Mesenchymal stem cell (in vitro differentiated cells and primary cell): ENCODE measurements around the gene DENND2A.

ENCODE experiments used
- DNase-seq: peaks from one replicate; pipeline ENCODE4 v3.0.0-alpha.2; 2013
- H2AFZ ChIP-seq: one replicate; pipeline ENCODE4 v1.6.1; 2013; ENCODE audit warnings: low read depth, mild to moderate bottlenecking, control low read depth, inconsistent platforms, low read length, moderate library complexity
- H2AK5ac ChIP-seq: 2 replicates; pipeline ENCODE4 v1.6.1; 2013; ENCODE audit warnings: low read length, moderate library complexity, mild to moderate bottlenecking, inconsistent platforms; ENCODE audit not compliant: severe bottlenecking
- H2BK120ac ChIP-seq: one replicate; pipeline ENCODE4 v1.6.1; 2013; ENCODE audit warnings: low read depth, mild to moderate bottlenecking, inconsistent platforms, low read length, moderate library complexity
- H2BK12ac ChIP-seq, 2 experiments: one replicate each; pipeline ENCODE4 v1.6.1; 2013; ENCODE audit warnings: inconsistent platforms in 2 of 2, low read length in 2 of 2, mild to moderate bottlenecking in 2 of 2, moderate library complexity in 2 of 2, control low read depth in 1 of 2
- H2BK15ac ChIP-seq: one replicate; pipeline ENCODE4 v1.6.1; 2013; ENCODE audit warnings: mild to moderate bottlenecking, low read depth, inconsistent platforms; ENCODE audit not compliant: poor library complexity, severe bottlenecking
- H2BK5ac ChIP-seq: 2 replicates; pipeline ENCODE4 v1.6.1; 2013; ENCODE audit warnings: low read depth, mild to moderate bottlenecking, low read length, control low read depth, inconsistent platforms; ENCODE audit not compliant: poor library complexity, severe bottlenecking
- H3K14ac ChIP-seq, 2 experiments: one replicate each; pipeline ENCODE4 v1.6.1; 2013; ENCODE audit warnings: inconsistent platforms in 2 of 2, low read length in 2 of 2, control low read depth in 1 of 2, mild to moderate bottlenecking in 1 of 2, moderate library complexity in 1 of 2
- H3K18ac ChIP-seq, 2 experiments: one replicate each; pipeline ENCODE4 v1.6.1; 2013; ENCODE audit warnings: inconsistent platforms in 2 of 2, low read length in 2 of 2, control low read depth in 1 of 2, low read depth in 1 of 2, mild to moderate bottlenecking in 1 of 2
- H3K23ac ChIP-seq, 2 experiments: one replicate each; pipeline ENCODE4 v1.6.1; 2013; ENCODE audit warnings: inconsistent platforms in 2 of 2, low read length in 2 of 2, mild to moderate bottlenecking in 2 of 2, moderate library complexity in 2 of 2, control low read depth in 1 of 2
- H3K27ac ChIP-seq: 2 replicates; pipeline ENCODE4 v1.5.1; 2013; ENCODE audit warnings: mild to moderate bottlenecking, moderate library complexity, low read length, control low read depth, inconsistent platforms; ENCODE audit not compliant: poor library complexity, severe bottlenecking
- H3K27me3 ChIP-seq, 2 experiments: 2 replicates each; pipeline versions ENCODE4 v1.6.1 to v1.7.0; 2013; ENCODE audit warnings: low read length in 2 of 2, mild to moderate bottlenecking in 2 of 2, moderate library complexity in 2 of 2, control low read depth in 1 of 2, inconsistent platforms in 1 of 2; ENCODE audit not compliant: control insufficient read depth in 1 of 2, insufficient read depth in 1 of 2
- H3K36me3 ChIP-seq, 2 experiments: 2 replicates each; pipeline versions ENCODE4 v1.6.1 to v1.7.0; 2013; ENCODE audit warnings: low read length in 2 of 2, control low read depth in 1 of 2, inconsistent platforms in 1 of 2, low read depth in 1 of 2, mild to moderate bottlenecking in 1 of 2; ENCODE audit not compliant: insufficient read depth in 2 of 2, control insufficient read depth in 1 of 2
- H3K4ac ChIP-seq, 2 experiments: one replicate each; pipeline ENCODE4 v1.6.1; 2013; ENCODE audit warnings: inconsistent platforms in 2 of 2, low read length in 2 of 2, mild to moderate bottlenecking in 2 of 2, moderate library complexity in 2 of 2, control low read depth in 1 of 2, low read depth in 1 of 2
- H3K4me1 ChIP-seq: 2 replicates; pipeline ENCODE4 v1.6.1; 2013; ENCODE audit warnings: low read depth, low read length, control low read depth; ENCODE audit not compliant: control insufficient read depth, insufficient read depth
- H3K4me2 ChIP-seq: 2 replicates; pipeline ENCODE4 v1.6.1; 2013; ENCODE audit warnings: low read length, mild to moderate bottlenecking, inconsistent platforms; ENCODE audit not compliant: poor library complexity, severe bottlenecking
- H3K4me3 ChIP-seq, 2 experiments: 2 replicates each; pipeline versions ENCODE4 v1.5.1 to v1.7.0; 2013; ENCODE audit warnings: low read length in 2 of 2, mild to moderate bottlenecking in 2 of 2, control low read depth in 1 of 2, low read depth in 1 of 2; ENCODE audit not compliant: insufficient read depth in 1 of 2
- H3K79me1 ChIP-seq: replicated peaks from 2 replicates; pipeline ENCODE4 v1.6.1; 2013; ENCODE audit warnings: mild to moderate bottlenecking, control low read depth, low read length, inconsistent platforms; ENCODE audit not compliant: poor library complexity, severe bottlenecking
- H3K9ac ChIP-seq: 2 replicates; pipeline ENCODE4 v1.7.0; 2013; ENCODE audit warnings: mild to moderate bottlenecking, low read length, moderate library complexity
- H3K9me3 ChIP-seq: 2 replicates; pipeline ENCODE4 v1.7.0; 2013; ENCODE audit warnings: mild to moderate bottlenecking, low read length; ENCODE audit not compliant: control insufficient read depth
- H4K8ac ChIP-seq: one replicate; pipeline ENCODE4 v1.6.1; 2013; ENCODE audit warnings: inconsistent platforms, mild to moderate bottlenecking, low read length, moderate library complexity
- H4K91ac ChIP-seq: one replicate; pipeline ENCODE4 v1.6.1; 2013; ENCODE audit warnings: mild to moderate bottlenecking, low read length, inconsistent platforms
- WGBS: methylation state at CpG from one replicate; pipeline ENCODE4 v1.1.7; 2013; ENCODE audit warnings: mixed read lengths; 5-methylcytosine and 5-hydroxymethylcytosine counted together

The DENND2A gene

GRCh38 chr7:140495514-140496097 lies 145.0 kb downstream of the DENND2A start:
- Histone ChIP-seq H3K27ac (no peak overlapping the region), H3K4me3 (no peak overlapping the region), H2BK120ac (no peak overlapping the region), H4K8ac (no peak overlapping the region), H3K14ac (no peak overlapping the region), H2BK15ac (no peak overlapping the region), H3K79me1 (no peaks in the 10 kb centered on the region), H3K36me3 (no peaks in the 10 kb centered on the region), H3K4me1 (no peaks in the 10 kb centered on the region), H3K4ac (no peak overlapping the region), H4K91ac (no peak overlapping the region), H3K27me3 (no peaks in the 10 kb centered on the region), H3K9ac (no peak overlapping the region), H2AFZ (no peak overlapping the region), H3K18ac (no peak overlapping the region), H3K9me3 (no peaks in the 10 kb centered on the region), H2BK12ac (no peak overlapping the region), H3K4me2 (no peak overlapping the region), H3K23ac (no peak overlapping the region), H2BK5ac (no peak overlapping the region), H2AK5ac (no peak overlapping the region)
- WGBS = 98% methylated on average over 8 of the region's 9 CpGs
- no peak for DNase-seq

GRCh38 chr7:140494867-140495266 lies 145.7 kb downstream of the DENND2A start:
- no peak overlapping the region for H2BK120ac ChIP-seq
- H2AK5ac ChIP-seq = no peak overlapping the region
- no peak overlapping the region for H3K4ac ChIP-seq
- H2AFZ ChIP-seq = no peak overlapping the region
- H3K4me1 ChIP-seq = no peaks in the 10 kb centered on the region
- 97% methylated on average over 9 of the region's 9 CpGs for WGBS
- no peak overlapping the region for H2BK5ac ChIP-seq
- H2BK12ac ChIP-seq = no peak overlapping the region
- no peak overlapping the region for H3K18ac ChIP-seq
- H3K9me3 ChIP-seq = no peaks in the 10 kb centered on the region
- no peak overlapping the region for H4K91ac ChIP-seq
- H3K36me3 ChIP-seq = no peaks in the 10 kb centered on the region
- no peaks in the 10 kb centered on the region for H3K79me1 ChIP-seq
- no peak overlapping the region for H3K4me2 ChIP-seq
- no peak overlapping the region for H3K4me3 ChIP-seq
- no peak overlapping the region for H3K27ac ChIP-seq
- H3K27me3 ChIP-seq = no peaks in the 10 kb centered on the region
- no peak for DNase-seq
- H3K23ac ChIP-seq = no peak overlapping the region
- no peak overlapping the region for H3K14ac ChIP-seq
- H3K9ac ChIP-seq = no peak overlapping the region
- no peak overlapping the region for H2BK15ac ChIP-seq
- H4K8ac ChIP-seq = no peak overlapping the region

- Histone ChIP-seq H4K8ac (no peak overlapping the region), H3K18ac (no peak overlapping the region), H2BK5ac (no peak overlapping the region), H3K9me3 (no peaks in the 10 kb centered on the region), H3K79me1 (no peaks in the 10 kb centered on the region), H3K4me1 (no peaks in the 10 kb centered on the region), H2BK12ac (no peak overlapping the region), H4K91ac (no peak overlapping the region), H3K4ac (no peak overlapping the region), H2BK15ac (no peak overlapping the region), H3K23ac (no peak overlapping the region), H3K27me3 (no peaks in the 10 kb centered on the region), H3K27ac (no peak overlapping the region), H3K4me2 (no peak overlapping the region), H2AK5ac (no peak overlapping the region), H2AFZ (no peak overlapping the region), H2BK120ac (no peak overlapping the region), H3K9ac (no peak overlapping the region), H3K36me3 (no peaks in the 10 kb centered on the region), H3K4me3 (no peak overlapping the region), H3K14ac (no peak overlapping the region)
- 93% methylated on average over 2 of the region's 2 CpGs for WGBS
- no peak for DNase-seq
These were observed 151.6 kb downstream of the DENND2A start for GRCh38 chr7:140489026-140489359.

- Histone ChIP-seq H2BK15ac (no peak overlapping the region), H3K18ac (no peak overlapping the region), H4K91ac (no peak overlapping the region), H2AFZ (no peak overlapping the region), H2BK12ac (no peak overlapping the region), H2AK5ac (no peak overlapping the region), H4K8ac (no peak overlapping the region), H3K9ac (no peak overlapping the region), H3K27me3 (peaks cover 0 to 6% of the 10 kb centered on the region in 2 experiments), H3K4me3 (no peak overlapping the region), H3K4me1 (no peaks in the 10 kb centered on the region), H3K4me2 (no peak overlapping the region), H3K4ac (no peak overlapping the region), H3K79me1 (no peaks in the 10 kb centered on the region), H3K36me3 (no peaks in the 10 kb centered on the region), H2BK5ac (no peak overlapping the region), H3K9me3 (no peaks in the 10 kb centered on the region), H3K27ac (no peak overlapping the region), H3K23ac (no peak overlapping the region), H3K14ac (no peak overlapping the region), H2BK120ac (no peak overlapping the region)
- no peak for DNase-seq
- 82% methylated on average over 14 of the region's 14 CpGs for WGBS
These were observed 154.9 kb downstream of the DENND2A start for GRCh38 chr7:140485500-140486265.
